Keratinocyte (primary cell): Measurements from ENCODE around the gene ELOVL6. TPM values are rescaled to one million over a fixed set of nuclear protein-coding genes. Genes with fewer than 3 reads are reported as not detected.

Experiments
- DNase-seq: peaks from one replicate; pipeline ENCODE4 v3.0.0-alpha.2; 2011; ENCODE audit warnings: low read depth, missing footprints, low spot score
- FAIRE-seq: peaks from 2 replicates; lab custom pipeline; 2011; peaks lifted over from hg19 to GRCh38; lab: Jason Lieb, UNC
- H2AFZ ChIP-seq: 2 replicates; pipeline ENCODE4 v1.6.0; 2012; ENCODE audit warnings: low read length, control low read depth, inconsistent platforms; ENCODE audit not compliant: control insufficient read depth
- H3K27ac ChIP-seq: 2 replicates; pipeline ENCODE4 v1.5.1; 2011; ENCODE audit warnings: low read length; ENCODE audit not compliant: control insufficient read depth, insufficient read depth
- H3K27me3 ChIP-seq: 3 replicates; pipeline ENCODE4 v1.6.0; 2011; ENCODE audit warnings: low read length; ENCODE audit not compliant: control insufficient read depth, insufficient read depth; ENCODE audit errors: extremely low read depth
- H3K36me3 ChIP-seq, 2 experiments: 2 replicates in 1 of 2; 3 replicates in 1 of 2; pipeline ENCODE4 v1.5.1; 2011; ENCODE audit warnings: low read length in 2 of 2, mild to moderate bottlenecking in 1 of 2; ENCODE audit not compliant: control insufficient read depth in 2 of 2, insufficient read depth in 2 of 2; ENCODE audit errors: extremely low read depth in 1 of 2
- H3K4me1 ChIP-seq: 3 replicates; pipeline ENCODE4 v1.5.1; 2011; ENCODE audit warnings: low read length; ENCODE audit not compliant: control insufficient read depth, insufficient read depth; ENCODE audit errors: extremely low read depth
- H3K4me2 ChIP-seq: 3 replicates; pipeline ENCODE4 v1.6.0; 2011; ENCODE audit warnings: low read depth, low read length; ENCODE audit not compliant: control insufficient read depth, insufficient read depth; ENCODE audit errors: extremely low read depth
- H3K4me3 ChIP-seq, 3 experiments: fragments of 200-600 bp in 1 of 3; sonication (generic) in 1 of 3; 2 replicates in 2 of 3; 3 replicates in 1 of 3; pipeline ENCODE4 v1.5.1; 2011 to 2016; ENCODE audit warnings: low read length in 3 of 3, mild to moderate bottlenecking in 3 of 3, control low read depth in 2 of 3, inconsistent platforms in 1 of 3, low read depth in 1 of 3, mixed read lengths in 1 of 3, mixed run types in 1 of 3, moderate library complexity in 1 of 3; ENCODE audit not compliant: control insufficient read depth in 2 of 3, insufficient read depth in 2 of 3; ENCODE audit errors: extremely low read depth in 1 of 3
- H3K79me2 ChIP-seq: 2 replicates; pipeline ENCODE4 v1.6.0; 2012; ENCODE audit warnings: low read length; ENCODE audit not compliant: control insufficient read depth, insufficient read depth
- H3K9ac ChIP-seq: 3 replicates; pipeline ENCODE4 v1.6.0; 2011; ENCODE audit warnings: low read length; ENCODE audit not compliant: control insufficient read depth, insufficient read depth; ENCODE audit errors: extremely low read depth
- H3K9me1 ChIP-seq: 3 replicates; pipeline ENCODE4 v1.6.0; 2011; ENCODE audit warnings: low read length; ENCODE audit not compliant: control insufficient read depth, insufficient read depth; ENCODE audit errors: extremely low read depth
- H3K9me3 ChIP-seq: 2 replicates; pipeline ENCODE4 v1.5.1; 2012; ENCODE audit warnings: low read depth, low read length; ENCODE audit not compliant: control insufficient read depth
- H4K20me1 ChIP-seq: 3 replicates; pipeline ENCODE4 v1.6.0; 2011; ENCODE audit warnings: low read length; ENCODE audit not compliant: control insufficient read depth, insufficient read depth; ENCODE audit errors: extremely low read depth
- EZH2 ChIP-seq: IDR thresholded peaks from one replicate; pipeline ENCODE4 v1.6.1; 2012; ENCODE audit warnings: inconsistent platforms, mild to moderate bottlenecking, low read length, moderate library complexity
- dilution Hi-C: fragments of 300-500 bp; cut with MboI; formaldehyde crosslinking; loops from one replicate; pipeline ENCODE4 v1.7.0; 2020; ENCODE audit warnings: low sequenced_read_pairs; ENCODE audit not compliant: extremely low pct_ligation_motif_present
- polyA plus RNA-seq, 5 experiments: library from polyadenylated mRNA; depleted of rRNA in 3 of 5; stranded (reverse) in 3 of 5; stranded (forward) in 1 of 5; unstranded in 1 of 5; fragments of >200 nt; gene quantifications; 1 replicate in 1 of 5; 2 replicates in 3 of 5; 3 replicates in 1 of 5; pipeline versions ENCODE4 v1.2.1 to v1.2.3, GENCODE V29; 2011 to 2012; ENCODE audit warnings: missing spikeins in 2 of 5, low read depth in 1 of 5, low replicate concordance in 1 of 5
- TF ChIP-seq, protein P1 (sequence below), 3 experiments: IDR thresholded peaks in 1 of 3; conservative IDR thresholded peaks in 1 of 3; optimal IDR thresholded peaks in 1 of 3; 2 replicates in 2 of 3; 3 replicates in 1 of 3; pipeline versions ENCODE3 to v1.5.1; 2011; ENCODE audit warnings: low read length in 3 of 3, mild to moderate bottlenecking in 3 of 3, moderate library complexity in 2 of 3, control low read depth in 1 of 3, inconsistent platforms in 1 of 3; ENCODE audit not compliant: insufficient read depth in 2 of 3; ENCODE audit errors: extremely low read depth in 1 of 3

The ELOVL6 gene
- polyA plus RNA-seq, 1 donor (not counting 4 experiments of a cell fraction or from before 2014, with no cell fraction given): 65.9 TPM

GRCh38 chr4:110107866-110108265 is 90.5 kb downstream of the ELOVL6 start:
- Histone ChIP-seq H3K27ac (no peak overlapping the region), H3K9ac (no peak overlapping the region), H3K4me2 (no peak overlapping the region), H2AFZ (no peak overlapping the region), H3K79me2 (peaks cover 15% of the 10 kb centered on the region), H4K20me1 (no peaks in the 10 kb centered on the region), H3K9me3 (no peaks in the 10 kb centered on the region), H3K36me3 (peaks cover 0 to 11% of the 10 kb centered on the region in 2 experiments), H3K4me3 (no peak overlapping the region), H3K27me3 (no peaks in the 10 kb centered on the region), H3K9me1 (no peaks in the 10 kb centered on the region), H3K4me1 (peaks cover 18% of the 10 kb centered on the region)
- DNase-seq (no peak), FAIRE-seq (no peak)
- dilution Hi-C loops: no loop called here
- TF ChIP-seq, protein P1, sequence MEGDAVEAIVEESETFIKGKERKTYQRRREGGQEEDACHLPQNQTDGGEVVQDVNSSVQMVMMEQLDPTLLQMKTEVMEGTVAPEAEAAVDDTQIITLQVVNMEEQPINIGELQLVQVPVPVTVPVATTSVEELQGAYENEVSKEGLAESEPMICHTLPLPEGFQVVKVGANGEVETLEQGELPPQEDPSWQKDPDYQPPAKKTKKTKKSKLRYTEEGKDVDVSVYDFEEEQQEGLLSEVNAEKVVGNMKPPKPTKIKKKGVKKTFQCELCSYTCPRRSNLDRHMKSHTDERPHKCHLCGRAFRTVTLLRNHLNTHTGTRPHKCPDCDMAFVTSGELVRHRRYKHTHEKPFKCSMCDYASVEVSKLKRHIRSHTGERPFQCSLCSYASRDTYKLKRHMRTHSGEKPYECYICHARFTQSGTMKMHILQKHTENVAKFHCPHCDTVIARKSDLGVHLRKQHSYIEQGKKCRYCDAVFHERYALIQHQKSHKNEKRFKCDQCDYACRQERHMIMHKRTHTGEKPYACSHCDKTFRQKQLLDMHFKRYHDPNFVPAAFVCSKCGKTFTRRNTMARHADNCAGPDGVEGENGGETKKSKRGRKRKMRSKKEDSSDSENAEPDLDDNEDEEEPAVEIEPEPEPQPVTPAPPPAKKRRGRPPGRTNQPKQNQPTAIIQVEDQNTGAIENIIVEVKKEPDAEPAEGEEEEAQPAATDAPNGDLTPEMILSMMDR (optimal IDR thresholded peaks at IDR 0.05 in 1 of 3, IDR thresholded peaks at IDR 0.05 in 1 of 3, conservative IDR thresholded peaks at IDR 0.05 in 1 of 3; ENCODE audit: extremely low read depth in 1 of 3, insufficient read depth in 2 of 3, low read length in 3 of 3): no peak
- no peak for TF ChIP-seq EZH2

DNA sequence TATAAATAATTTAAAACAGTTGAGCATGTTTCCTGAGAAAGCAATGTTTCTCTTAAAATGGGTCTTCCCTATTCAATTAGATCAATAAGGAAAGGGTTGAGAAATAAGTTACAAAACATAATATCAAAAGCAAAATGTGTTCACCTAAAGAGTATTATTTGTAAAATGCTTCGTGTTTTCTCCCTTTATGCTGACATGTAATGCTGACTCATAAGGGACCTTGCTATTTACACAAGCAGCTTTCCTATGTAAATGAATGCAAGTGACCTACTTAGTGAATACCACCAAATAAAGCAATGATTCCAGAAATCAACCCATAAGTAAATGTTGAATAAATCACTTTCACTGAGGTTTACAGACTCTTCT is 91.5 kb downstream of the ELOVL6 start:
- no peaks in the 10 kb centered on the region for H4K20me1 ChIP-seq
- dilution Hi-C loops: no loop called here
- H2AFZ ChIP-seq: no peak overlapping the region
- peak overlapping the region; percentile 38 for H3K27ac ChIP-seq
- no peaks in the 10 kb centered on the region for H3K27me3 ChIP-seq
- DNase-seq: no peak
- H3K79me2 ChIP-seq: peaks cover 15% of the 10 kb centered on the region
- TF ChIP-seq EZH2: no peak
- TF ChIP-seq, protein P1 (optimal IDR thresholded peaks at IDR 0.05 in 1 of 3, IDR thresholded peaks at IDR 0.05 in 1 of 3, conservative IDR thresholded peaks at IDR 0.05 in 1 of 3; ENCODE audit: extremely low read depth in 1 of 3, insufficient read depth in 2 of 3, low read length in 3 of 3): no peak
- H3K9me1 ChIP-seq: no peaks in the 10 kb centered on the region
- H3K36me3 ChIP-seq: peaks cover 1 to 8% of the 10 kb centered on the region in 2 experiments
- no peak overlapping the region for H3K4me3 ChIP-seq
- no peak overlapping the region for H3K9ac ChIP-seq
- H3K4me1 ChIP-seq: peaks cover 18% of the 10 kb centered on the region
- no peaks in the 10 kb centered on the region for H3K9me3 ChIP-seq
- peak; percentile 41 for FAIRE-seq
- peak overlapping the region; percentile 14 for H3K4me2 ChIP-seq
